ENCODE data around the gene CDC42BPB.

- TF ChIP-seq POLR2AphosphoS5 (IDR thresholded peaks at IDR 0.05; ENCODE audit: low read depth, low read length), result no peak
- no peak for TF ChIP-seq CTCF (IDR thresholded peaks at IDR 0.05)
Observed at GRCh38 chr14:102971314-102971713, 86.0 kb downstream of the CDC42BPB start.

All from Panc1 (cell line).